ENCODE data around the gene OR51D1.

- TF ChIP-seq CTCF (IDR thresholded peaks at IDR 0.05; ENCODE audit: borderline replicate concordance, extremely low read depth, low read length, poor library complexity, severe bottlenecking) (no peak), EZH2 (IDR thresholded peaks at IDR 0.05; ENCODE audit: borderline replicate concordance, low read depth, low read length, severe bottlenecking) (no peak)
These were observed 4.8 kb downstream of the OR51D1 start for GRCh38 chr11:4642043-4642442.

Data from DND-41 (cell line).